ENCODE measurements around the gene GPRC6A.

- no peak for TF ChIP-seq CTCF (IDR thresholded peaks at IDR 0.05)
- no peak for TF ChIP-seq POLR2A (IDR thresholded peaks at IDR 0.05)
Measured at GRCh38 chr6:116799945-116800344, 28.9 kb downstream of the GPRC6A start.
